ENCODE data around the gene PIGS.

DNA sequence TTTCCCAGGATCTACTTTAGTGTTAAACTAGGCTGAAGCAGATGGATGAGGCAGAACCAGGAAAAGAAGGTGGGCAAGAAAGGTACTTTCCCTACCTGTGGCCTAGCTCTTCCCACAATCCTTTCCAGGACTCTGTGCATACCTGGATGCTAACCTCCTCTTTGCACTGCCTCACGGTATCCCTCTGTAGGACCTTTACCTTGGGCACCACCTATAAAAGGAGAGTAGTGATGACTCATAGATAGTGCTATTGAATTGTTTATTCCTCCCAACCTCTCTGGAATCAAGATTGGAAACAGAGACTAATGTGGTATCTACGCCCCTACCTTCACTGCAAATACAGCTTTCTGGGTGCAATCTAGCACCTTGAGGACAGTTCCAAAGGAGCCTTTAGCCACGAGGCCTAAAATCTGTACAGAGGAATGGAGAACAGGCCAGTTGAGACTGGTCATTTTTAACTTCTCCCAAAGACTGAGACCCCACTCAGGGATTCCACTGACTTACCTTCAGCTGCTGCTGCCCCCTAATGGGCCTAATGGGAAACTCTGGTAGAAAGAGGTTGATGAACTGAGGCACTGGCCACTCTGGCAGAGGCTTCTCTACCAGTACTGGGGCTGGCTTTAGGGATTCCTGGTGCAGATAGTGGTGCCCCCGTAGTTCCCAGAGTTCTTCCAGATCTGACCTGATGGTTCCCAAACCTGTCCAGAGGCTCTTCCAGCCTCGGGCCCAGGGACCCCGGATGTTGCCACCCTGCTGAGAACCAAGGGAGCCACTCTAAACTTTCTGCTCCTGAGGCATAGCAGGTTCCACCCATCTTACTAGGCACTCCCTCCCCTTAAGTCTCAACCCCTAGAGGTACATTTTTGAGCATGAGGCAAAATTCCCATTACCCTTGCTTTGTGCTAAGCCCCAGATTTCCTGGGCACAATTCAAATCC, 41.9 kb upstream of the PIGS start:
- TF ChIP-seq, protein P1, sequence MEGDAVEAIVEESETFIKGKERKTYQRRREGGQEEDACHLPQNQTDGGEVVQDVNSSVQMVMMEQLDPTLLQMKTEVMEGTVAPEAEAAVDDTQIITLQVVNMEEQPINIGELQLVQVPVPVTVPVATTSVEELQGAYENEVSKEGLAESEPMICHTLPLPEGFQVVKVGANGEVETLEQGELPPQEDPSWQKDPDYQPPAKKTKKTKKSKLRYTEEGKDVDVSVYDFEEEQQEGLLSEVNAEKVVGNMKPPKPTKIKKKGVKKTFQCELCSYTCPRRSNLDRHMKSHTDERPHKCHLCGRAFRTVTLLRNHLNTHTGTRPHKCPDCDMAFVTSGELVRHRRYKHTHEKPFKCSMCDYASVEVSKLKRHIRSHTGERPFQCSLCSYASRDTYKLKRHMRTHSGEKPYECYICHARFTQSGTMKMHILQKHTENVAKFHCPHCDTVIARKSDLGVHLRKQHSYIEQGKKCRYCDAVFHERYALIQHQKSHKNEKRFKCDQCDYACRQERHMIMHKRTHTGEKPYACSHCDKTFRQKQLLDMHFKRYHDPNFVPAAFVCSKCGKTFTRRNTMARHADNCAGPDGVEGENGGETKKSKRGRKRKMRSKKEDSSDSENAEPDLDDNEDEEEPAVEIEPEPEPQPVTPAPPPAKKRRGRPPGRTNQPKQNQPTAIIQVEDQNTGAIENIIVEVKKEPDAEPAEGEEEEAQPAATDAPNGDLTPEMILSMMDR (IDR thresholded peaks at IDR 0.05; ENCODE audit: low read depth, low read length, missing input control), result peak; percentile 47
- TF ChIP-seq, protein P2, sequence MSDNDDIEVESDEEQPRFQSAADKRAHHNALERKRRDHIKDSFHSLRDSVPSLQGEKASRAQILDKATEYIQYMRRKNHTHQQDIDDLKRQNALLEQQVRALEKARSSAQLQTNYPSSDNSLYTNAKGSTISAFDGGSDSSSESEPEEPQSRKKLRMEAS (IDR thresholded peaks at IDR 0.05), result no peak
- no peak for TF ChIP-seq JUND (IDR thresholded peaks at IDR 0.05)
